ENCODE measurements around the gene RPL32.
A peak's percentile ranks its signal among the peaks of the same experiment; 100 is the strongest.
"Not testable (repeated sequence)": the region's sequence is repeated elsewhere in the genome, so short reads cannot be mapped to it uniquely, and the experiment has no call there.

The RPL32 gene

GRCh38 chr3:12868039-12869034, 27.0 kb upstream of the RPL32 start:
- peak; percentile 52 for DNase-seq (ENCODE audit: low spot score)

- no peak for DNase-seq (ENCODE audit: low spot score)
Measured at GRCh38 chr3:12866836-12867235, 25.5 kb upstream of the RPL32 start.

- no peak for DNase-seq (ENCODE audit: low spot score)
Measured at GRCh38 chr3:12865271-12865670, 23.9 kb upstream of the RPL32 start.

GRCh38 chr3:12862387-12862786, 21.0 kb upstream of the RPL32 start:
- DNase-seq (ENCODE audit: low spot score) = no peak

GRCh38 chr3:12861611-12862010, 20.2 kb upstream of the RPL32 start:
- no peak for DNase-seq (ENCODE audit: low spot score)

GRCh38 chr3:12859840-12860239, 18.5 kb upstream of the RPL32 start:
- DNase-seq (ENCODE audit: low spot score) = no peak

GRCh38 chr3:12856626-12857025, 15.3 kb upstream of the RPL32 start:
- no peak for DNase-seq (ENCODE audit: low spot score)

- no peak for DNase-seq (ENCODE audit: low spot score)
Measured at GRCh38 chr3:12854565-12854964, 13.2 kb upstream of the RPL32 start.

- DNase-seq (ENCODE audit: low spot score) = not testable (repeated sequence)
Measured at GRCh38 chr3:12853847-12854246, 12.5 kb upstream of the RPL32 start.

- DNase-seq (ENCODE audit: low spot score) = no peak
Measured at GRCh38 chr3:12852201-12852600, 10.8 kb upstream of the RPL32 start.

GRCh38 chr3:12845811-12846210, 4.4 kb upstream of the RPL32 start:
- no peak for DNase-seq (ENCODE audit: low spot score)

- no peak for DNase-seq (ENCODE audit: low spot score)
Measured at GRCh38 chr3:12842469-12842868, 1.1 kb upstream of the RPL32 start.

GRCh38 chr3:12841970-12842328, 584 bp upstream of the RPL32 start:
- DNase-seq (ENCODE audit: low spot score) = no peak

GRCh38 chr3:12840591-12841148, 695 bp downstream of the RPL32 start:
- no peak for DNase-seq (ENCODE audit: low spot score)

GRCh38 chr3:12840148-12840547, 1.2 kb downstream of the RPL32 start:
- not testable (repeated sequence) for DNase-seq (ENCODE audit: low spot score)

- DNase-seq (ENCODE audit: low spot score) = no peak
Measured at GRCh38 chr3:12839156-12839946, 2.0 kb downstream of the RPL32 start.

GRCh38 chr3:12838179-12838965, 3.0 kb downstream of the RPL32 start:
- no peak for DNase-seq (ENCODE audit: low spot score)

- no peak for DNase-seq (ENCODE audit: low spot score)
Measured at GRCh38 chr3:12837295-12837986, 3.9 kb downstream of the RPL32 start.

- DNase-seq (ENCODE audit: low spot score) = no peak
Measured at GRCh38 chr3:12835052-12835665, 6.2 kb downstream of the RPL32 start.

GRCh38 chr3:12833222-12834161, 7.9 kb downstream of the RPL32 start:
- DNase-seq (ENCODE audit: low spot score) = no peak

Measured in CD4-positive, alpha-beta T cell treated with Interleukin-6 at 100 ng/mL for 8 hours (primary cell).